ENCODE results near the gene CCDC50. TPM values are rescaled to one million over a fixed set of nuclear protein-coding genes. Genes with fewer than 3 reads are reported as not detected.

CCDC50 gene
- total and polyA plus RNA-seq, 2 donors (not counting 3 experiments of a cell fraction or from before 2014, with no cell fraction given): 44.4 to 137 TPM

- ChIA-PET CTCF (interaction anchor here (1.1 kb wide), 1 partner anchor 16 kb away, joined by 3 read pairs; no protein-coding TSS in a partner anchor), POLR2A (no interaction called here)
- no TSS peak for BruUV-seq (replicated peaks)
- no peak for FAIRE-seq
- no peak overlapping the region for H3K4me2 ChIP-seq (ENCODE audit: insufficient read depth, low read length)
- DNase-seq (ENCODE audit: low read depth, low spot score): no peak
- H3K9ac ChIP-seq (replicated peaks; ENCODE audit: extremely low read depth, insufficient read depth, low read length): no peak overlapping the region
- H3K27ac ChIP-seq (ENCODE audit: insufficient read depth, low read depth, low read length): no peak overlapping the region
- dilution Hi-C loops (cut with MboI; ENCODE audit: extremely low pct_ligation_motif_present, low sequenced_read_pairs): no loop called here
- no peaks in the 10 kb centered on the region for H3K27me3 ChIP-seq (ENCODE audit: control insufficient read depth in 2 of 2, insufficient read depth in 2 of 2, low read length in 2 of 2)
- intact Hi-C loops (cut with micrococcal nuclease): no loop called here
- H3K4me3 ChIP-seq (replicated peaks in 1 of 3; ENCODE audit: insufficient read depth in 1 of 3, low read depth in 1 of 3, low read length in 3 of 3): no peak overlapping the region
- peaks cover 34% of the 10 kb centered on the region for H3K4me1 ChIP-seq (ENCODE audit: control insufficient read depth, extremely low read depth, insufficient read depth, low read length)
- peaks cover 31% of the 10 kb centered on the region for H3K79me2 ChIP-seq (ENCODE audit: control insufficient read depth, insufficient read depth, low read length)
- H4K20me1 ChIP-seq (replicated peaks; ENCODE audit: control insufficient read depth, extremely low read depth, insufficient read depth, low read length): peaks cover 3% of the 10 kb centered on the region
- peaks cover 13 to 25% of the 10 kb centered on the region in 2 experiments for H3K36me3 ChIP-seq (ENCODE audit: control insufficient read depth in 2 of 2, extremely low read depth in 1 of 2, insufficient read depth in 2 of 2, low read length in 2 of 2)
- H3K9me1 ChIP-seq (replicated peaks; ENCODE audit: control insufficient read depth, extremely low read depth, insufficient read depth, low read length): no peaks in the 10 kb centered on the region
- TF ChIP-seq EZH2 (IDR thresholded peaks at IDR 0.05; ENCODE audit: borderline replicate concordance, low read depth, low read length, severe bottlenecking): no peak
- no peak for TF ChIP-seq POLR2A (IDR thresholded peaks at IDR 0.05; ENCODE audit: low read depth, low read length)
- TF ChIP-seq CTCF (IDR thresholded peaks at IDR 0.05; ENCODE audit: extremely low read depth in 1 of 2, insufficient read depth in 1 of 2, low read depth in 1 of 2, low read length in 2 of 2): no peak
- TF ChIP-seq GATA2 (IDR thresholded peaks at IDR 0.05; ENCODE audit: insufficient read depth, insufficient read length, low read depth, low read length): no peak
- no peak for TF ChIP-seq MYC (IDR thresholded peaks at IDR 0.05; ENCODE audit: low read depth, low read length)
- no peak for TF ChIP-seq JUN (IDR thresholded peaks at IDR 0.05; ENCODE audit: borderline replicate concordance, insufficient read depth, insufficient read length, low read depth)
- no peak for TF ChIP-seq POLR2AphosphoS5 (IDR thresholded peaks at IDR 0.05; ENCODE audit: insufficient read depth, low read depth, low read length)
- TF ChIP-seq MAX (IDR thresholded peaks at IDR 0.05; ENCODE audit: insufficient read depth, insufficient read length): no peak
- TF ChIP-seq FOS (IDR thresholded peaks at IDR 0.05; ENCODE audit: borderline replicate concordance, insufficient read depth, low read length): no peak
- H3K9me3 ChIP-seq (replicated peaks; ENCODE audit: control insufficient read depth, insufficient read depth, low read length): no peaks in the 10 kb centered on the region
- H2AFZ ChIP-seq (ENCODE audit: low read depth, low read length): no peak overlapping the region
These were observed 50.3 kb downstream of the CCDC50 start for GRCh38 chr3:191379446-191379845.

Data from endothelial cell of umbilical vein (primary cell).